H7 (cell line): Measurements from ENCODE around the gene PLXNA4. TPM values are rescaled to one million over a fixed set of nuclear protein-coding genes. Genes with fewer than 3 reads are reported as not detected.

Experiments
- DNase-seq: peaks from one replicate; pipeline ENCODE4 v3.0.0; 2012
- H3K27me3 ChIP-seq: 2 replicates; pipeline ENCODE4 v1.6.0; 2011; ENCODE audit warnings: mild to moderate bottlenecking, low read length; ENCODE audit not compliant: control insufficient read depth, insufficient read depth
- H3K36me3 ChIP-seq: replicated peaks from 2 replicates; pipeline ENCODE4 v1.5.1; 2011; ENCODE audit warnings: low read length; ENCODE audit not compliant: control insufficient read depth, insufficient read depth
- H3K4me3 ChIP-seq: 2 replicates; pipeline ENCODE4 v1.5.1; 2011; ENCODE audit warnings: low read depth, mild to moderate bottlenecking, control low read depth, low read length, moderate library complexity; ENCODE audit not compliant: insufficient read depth
- total RNA-seq: library from RNA; depleted of rRNA; stranded (reverse); fragments of >200 nt; shearing (Covaris generic); gene quantifications from 2 replicates; pipeline ENCODE4 v1.2.3, GENCODE V29; 2014

PLXNA4 gene
- total RNA-seq, 1 experiment from 2014 or later = 1.0 TPM

DNA sequence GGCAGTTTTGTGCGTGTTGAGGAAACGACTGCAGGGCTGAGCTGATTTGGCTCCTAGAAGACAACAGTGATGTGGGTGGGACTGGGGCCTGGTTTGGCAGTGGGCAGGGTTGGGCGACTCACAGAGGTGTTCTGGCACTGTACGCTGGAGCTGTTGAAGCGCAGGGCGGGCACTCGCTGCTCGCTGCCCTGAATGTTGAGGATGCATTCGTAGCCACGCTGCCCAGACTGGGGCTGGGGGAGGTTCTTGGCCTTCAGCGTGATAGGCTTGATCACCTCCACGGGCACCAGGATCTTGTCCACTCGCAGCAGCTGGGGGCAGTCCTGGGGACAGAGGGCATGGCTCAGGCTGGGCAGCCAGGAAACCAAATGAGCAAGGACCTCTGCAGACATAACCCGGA is 365.4 kb downstream of the PLXNA4 start:
- Histone ChIP-seq H3K36me3 (no peaks in the 10 kb centered on the region), H3K4me3 (no peak overlapping the region), H3K27me3 (no peaks in the 10 kb centered on the region)
- DNase-seq = no peak

DNA sequence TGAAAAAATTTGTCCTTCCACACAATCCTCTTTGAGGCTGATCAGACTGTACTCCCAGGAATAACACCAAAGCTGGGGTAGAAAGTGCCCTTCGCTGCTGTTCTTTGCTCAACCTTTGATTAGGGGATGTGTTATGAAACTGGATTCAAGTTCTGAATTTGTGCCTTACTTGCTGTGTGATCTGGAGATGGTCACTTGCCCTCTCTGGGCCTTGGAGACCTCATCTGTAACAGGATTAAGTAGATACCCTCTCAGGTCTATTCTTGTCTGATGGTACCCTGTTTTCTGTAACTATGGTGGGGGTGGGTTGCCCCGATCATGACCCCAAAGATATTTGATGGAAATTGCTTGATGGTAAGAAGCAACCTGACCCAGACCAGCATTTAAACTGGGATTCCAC is 368.5 kb downstream of the PLXNA4 start:
- no peak overlapping the region for H3K4me3 ChIP-seq
- no peaks in the 10 kb centered on the region for H3K36me3 ChIP-seq
- DNase-seq = no peak
- no peaks in the 10 kb centered on the region for H3K27me3 ChIP-seq

DNA sequence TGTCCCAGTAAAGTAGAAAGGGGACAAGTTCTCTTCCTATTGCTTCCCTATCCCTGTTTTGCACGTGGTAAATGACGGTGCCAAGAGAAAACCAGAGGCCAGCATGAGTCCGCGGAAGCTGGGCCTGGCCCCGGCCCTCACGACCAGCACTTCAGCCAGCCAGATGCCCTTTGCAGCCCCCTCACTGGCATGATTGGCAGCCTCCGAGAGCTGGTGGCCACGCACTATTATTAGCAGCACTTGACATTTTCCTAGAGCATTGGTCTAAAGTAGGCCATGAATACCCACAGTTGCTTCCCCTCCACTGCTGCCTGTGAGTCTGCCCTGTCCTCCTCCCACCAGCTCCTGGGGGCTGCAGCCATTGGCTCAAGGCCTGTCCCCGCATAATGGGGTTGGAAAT is 369.1 kb downstream of the PLXNA4 start:
- Histone ChIP-seq H3K36me3 (no peaks in the 10 kb centered on the region), H3K4me3 (no peak overlapping the region), H3K27me3 (no peaks in the 10 kb centered on the region)
- DNase-seq = no peak

DNA sequence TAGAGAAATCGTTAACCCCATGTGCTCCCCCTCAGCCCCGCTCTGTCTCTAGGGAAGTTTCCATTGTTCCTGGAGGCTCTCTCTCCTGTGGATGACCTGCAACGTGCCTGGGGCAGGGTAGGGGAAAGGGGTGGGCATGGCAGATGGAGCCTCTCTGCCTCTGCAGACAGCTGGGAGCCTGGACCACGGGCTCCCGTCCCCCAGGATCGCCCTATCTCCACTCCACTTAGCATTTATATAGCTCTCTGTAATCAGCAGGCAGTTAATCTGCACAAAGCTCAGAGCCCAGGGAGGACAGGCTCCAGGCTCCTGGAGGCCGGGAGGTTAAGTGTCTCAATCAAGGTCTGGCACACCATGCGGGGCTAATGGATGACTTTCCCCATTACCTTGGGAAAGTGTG is 369.7 kb downstream of the PLXNA4 start:
- Histone ChIP-seq H3K36me3 (no peaks in the 10 kb centered on the region), H3K27me3 (no peaks in the 10 kb centered on the region), H3K4me3 (no peak overlapping the region)
- peak; percentile 50 for DNase-seq

DNA sequence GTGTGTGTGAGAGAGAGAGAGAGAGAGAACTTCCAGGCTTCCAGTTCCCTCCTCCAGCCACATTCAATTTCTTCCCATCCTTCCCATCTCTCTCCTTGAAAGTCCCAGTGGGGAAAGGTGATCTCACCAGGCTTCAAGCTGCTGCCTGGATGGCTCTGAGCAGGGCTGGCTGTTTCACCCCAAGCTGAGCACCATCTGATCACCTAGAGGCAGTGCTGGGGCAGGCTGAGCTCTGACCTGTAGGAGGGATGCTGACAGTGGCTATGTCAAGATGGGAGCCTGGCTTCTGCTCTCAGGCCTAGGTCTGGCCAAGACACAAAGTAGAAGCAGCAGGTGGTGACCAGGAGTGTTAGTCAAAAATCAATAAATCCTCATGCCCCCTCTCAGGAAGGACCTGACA is 370.8 kb downstream of the PLXNA4 start:
- H3K27me3 ChIP-seq = no peaks in the 10 kb centered on the region
- DNase-seq = no peak
- H3K36me3 ChIP-seq = no peaks in the 10 kb centered on the region
- H3K4me3 ChIP-seq = no peak overlapping the region

DNA sequence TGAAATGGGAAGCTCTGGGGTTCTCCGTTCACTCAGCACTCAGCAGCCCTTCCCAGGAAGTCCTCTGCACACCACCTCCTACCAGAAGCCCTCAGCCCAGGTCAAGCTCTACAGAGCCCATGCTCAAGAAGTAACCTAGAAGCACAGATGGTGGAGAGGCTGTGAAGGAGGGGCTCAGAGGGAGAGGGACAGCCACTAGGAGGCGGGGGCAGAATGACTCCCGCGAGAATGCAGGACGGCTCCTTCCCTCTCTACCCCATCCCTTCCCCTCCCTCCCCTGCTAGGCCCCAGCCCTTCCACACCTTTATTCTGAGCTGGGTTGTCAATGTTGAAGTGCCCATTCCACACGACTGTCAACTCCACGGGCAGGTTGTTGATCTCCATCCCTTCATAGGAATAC is 373.2 kb downstream of the PLXNA4 start:
- DNase-seq = peak; percentile 76
- H3K36me3 ChIP-seq = no peaks in the 10 kb centered on the region
- no peak overlapping the region for H3K4me3 ChIP-seq
- no peaks in the 10 kb centered on the region for H3K27me3 ChIP-seq

DNA sequence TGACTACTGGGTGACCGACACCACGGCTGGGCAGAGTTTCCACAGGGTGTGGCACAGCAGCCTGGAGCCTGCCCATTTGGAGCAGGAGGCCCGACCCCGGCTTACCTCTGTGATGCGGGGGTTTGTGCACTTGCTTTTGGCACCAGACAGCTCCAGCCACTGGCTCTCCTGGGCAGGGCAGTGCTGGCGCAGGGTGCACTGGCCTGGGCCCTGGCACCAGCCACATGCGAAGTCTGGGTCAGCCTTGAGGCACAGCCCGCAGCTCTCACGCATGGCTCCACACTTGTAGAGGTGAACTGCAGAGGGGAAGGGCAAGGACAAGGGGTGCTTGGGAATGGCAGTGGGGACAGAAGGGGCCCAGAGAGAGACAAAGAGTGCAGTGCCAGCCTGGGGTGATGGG is 373.7 kb downstream of the PLXNA4 start:
- no peak overlapping the region for H3K4me3 ChIP-seq
- H3K36me3 ChIP-seq = no peaks in the 10 kb centered on the region
- H3K27me3 ChIP-seq = no peaks in the 10 kb centered on the region
- no peak for DNase-seq

DNA sequence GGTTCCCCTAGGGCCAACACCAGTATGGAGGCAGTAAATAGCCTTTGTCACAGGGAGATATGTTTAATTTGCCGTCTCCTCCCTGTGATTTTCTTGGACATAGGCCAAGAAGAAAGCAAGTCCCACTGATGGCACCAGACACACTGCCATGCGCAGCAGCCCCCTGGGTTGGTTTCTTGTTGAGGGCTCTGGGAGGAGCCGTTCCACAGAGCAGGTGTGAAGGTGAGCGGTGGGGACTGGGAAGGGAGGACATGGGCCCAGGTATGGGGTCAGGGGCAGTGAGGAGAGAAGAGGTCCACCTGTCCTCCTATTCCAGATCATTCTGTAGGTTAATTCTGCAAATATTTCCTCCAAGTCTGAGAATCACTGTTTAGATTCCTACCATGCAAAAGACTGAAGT is 376.1 kb downstream of the PLXNA4 start:
- DNase-seq = no peak
- Histone ChIP-seq H3K4me3 (no peak overlapping the region), H3K27me3 (no peaks in the 10 kb centered on the region), H3K36me3 (no peaks in the 10 kb centered on the region)

DNA sequence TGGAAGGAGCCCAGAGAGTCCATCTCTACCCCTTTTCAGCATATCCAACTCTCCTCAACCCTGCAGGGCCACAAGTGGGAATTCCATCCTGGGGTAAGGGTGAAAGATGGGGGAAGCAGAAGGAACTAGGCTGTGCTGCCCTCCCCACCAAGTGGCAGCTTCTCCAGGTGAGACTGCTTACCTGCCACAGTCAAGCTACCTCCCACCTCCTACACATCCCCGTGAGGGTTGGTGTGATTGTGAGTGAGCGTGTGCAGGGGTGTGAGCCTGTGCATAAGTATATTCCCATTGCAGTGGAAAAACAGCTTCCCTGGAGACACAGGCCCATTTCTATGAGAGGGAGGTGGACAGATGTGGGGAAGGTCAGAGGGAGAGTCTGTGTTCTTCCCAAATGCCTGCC is 376.6 kb downstream of the PLXNA4 start:
- H3K27me3 ChIP-seq = no peaks in the 10 kb centered on the region
- H3K4me3 ChIP-seq = no peak overlapping the region
- DNase-seq = no peak
- H3K36me3 ChIP-seq = no peaks in the 10 kb centered on the region

DNA sequence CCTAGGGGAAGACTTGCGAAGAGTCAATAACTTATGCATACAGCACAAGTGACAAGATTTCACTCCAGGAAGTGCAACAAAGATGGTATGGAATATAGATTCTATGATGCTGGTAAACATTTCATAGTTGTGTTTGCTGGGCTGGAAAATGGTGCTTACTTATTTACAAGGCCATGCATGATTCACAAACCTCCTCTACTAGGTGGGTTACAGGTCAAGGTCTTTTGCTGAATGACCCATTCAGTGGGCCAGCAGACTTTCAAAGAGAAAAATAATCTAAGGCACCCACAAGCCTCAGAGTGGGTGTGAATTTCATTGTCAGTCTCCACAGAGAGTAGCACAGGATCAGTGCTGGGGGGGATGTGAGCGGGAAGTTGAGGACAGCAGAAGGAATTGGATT is 378.5 kb downstream of the PLXNA4 start:
- Histone ChIP-seq H3K27me3 (no peaks in the 10 kb centered on the region), H3K36me3 (no peaks in the 10 kb centered on the region), H3K4me3 (no peak overlapping the region)
- DNase-seq = no peak

DNA sequence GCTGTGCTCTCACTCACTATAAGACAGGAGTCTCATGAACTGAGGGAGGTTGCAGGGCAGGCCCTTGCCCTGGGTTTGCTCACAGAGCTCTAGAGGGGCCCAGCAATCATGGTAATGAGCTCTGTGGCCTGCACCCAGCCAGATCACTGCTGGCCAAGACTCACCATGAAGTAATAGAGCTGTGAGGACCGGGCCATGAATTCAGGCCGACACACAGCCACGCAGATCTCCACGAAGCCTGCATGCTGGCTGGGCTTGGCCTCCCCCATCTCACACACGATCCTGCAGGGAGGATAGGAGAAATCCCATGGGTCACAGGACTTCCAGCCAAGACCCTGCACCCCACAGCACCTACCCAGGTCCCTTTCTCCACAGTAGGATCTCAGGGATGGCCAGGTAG is 382.4 kb downstream of the PLXNA4 start:
- no peaks in the 10 kb centered on the region for H3K36me3 ChIP-seq
- H3K27me3 ChIP-seq = peaks cover 4% of the 10 kb centered on the region
- no peak overlapping the region for H3K4me3 ChIP-seq
- no peak for DNase-seq

DNA sequence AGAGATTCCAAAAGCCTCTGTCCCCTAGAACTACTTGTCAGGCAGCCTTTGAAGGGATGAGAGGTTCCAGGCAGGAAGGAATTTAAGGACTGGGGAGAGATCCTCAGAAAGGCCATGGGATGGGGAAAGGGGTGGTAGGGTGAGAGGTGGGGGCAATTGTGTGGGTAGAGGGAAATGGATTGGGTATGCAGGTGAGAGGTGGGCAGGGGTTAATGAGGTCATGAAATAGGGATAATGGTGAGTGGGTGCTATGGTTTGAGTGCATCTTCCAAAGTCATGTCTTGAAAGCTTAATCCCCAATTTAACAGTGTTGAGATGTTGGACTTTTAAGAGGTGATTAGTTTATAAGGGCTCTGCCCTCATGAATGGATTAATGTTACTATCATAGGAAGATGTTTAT is 383.5 kb downstream of the PLXNA4 start:
- DNase-seq = no peak
- Histone ChIP-seq H3K4me3 (no peak overlapping the region), H3K36me3 (no peaks in the 10 kb centered on the region), H3K27me3 (peaks cover 4% of the 10 kb centered on the region)

DNA sequence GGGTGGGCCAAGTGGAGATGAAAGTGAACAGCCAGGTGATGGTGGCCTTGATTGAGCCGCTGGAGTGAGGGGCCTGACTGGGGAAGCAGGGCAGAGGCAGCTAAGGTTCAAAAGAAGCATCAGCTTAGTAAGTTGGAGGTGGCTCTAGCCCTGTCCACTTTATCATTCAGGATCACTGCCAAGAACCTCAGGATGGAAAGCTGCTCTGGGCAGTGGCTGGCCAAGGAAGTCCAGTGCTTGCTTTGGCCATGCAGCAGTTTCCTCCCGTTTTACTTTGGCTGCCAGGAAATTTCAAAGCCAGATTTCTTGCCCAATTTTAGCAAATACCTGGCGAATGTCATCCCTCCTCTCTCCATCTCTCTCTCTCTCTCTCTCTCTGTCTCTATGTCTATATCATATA is 384.9 kb downstream of the PLXNA4 start:
- no peaks in the 10 kb centered on the region for H3K36me3 ChIP-seq
- no peak overlapping the region for H3K4me3 ChIP-seq
- no peak for DNase-seq
- H3K27me3 ChIP-seq = peaks cover 4% of the 10 kb centered on the region

DNA sequence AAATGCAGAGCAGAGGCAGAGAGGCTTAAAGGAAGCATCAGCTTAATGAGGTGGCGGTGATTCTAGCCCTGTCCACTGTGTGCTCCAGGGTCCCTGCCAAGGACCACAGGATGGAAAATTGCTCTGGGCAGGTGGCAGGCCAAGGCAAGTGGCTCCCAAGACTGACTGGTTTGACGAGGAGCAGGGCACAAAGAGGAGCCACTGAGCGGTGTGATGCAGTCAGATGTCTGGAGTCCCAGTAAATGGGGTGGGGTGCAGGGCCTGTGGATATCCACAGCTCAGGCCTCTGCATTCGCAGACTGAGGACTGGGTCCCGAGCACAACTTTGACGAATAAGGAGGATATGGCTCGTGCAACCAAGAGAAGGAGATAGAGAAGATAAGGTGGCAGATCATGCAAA is 385.6 kb downstream of the PLXNA4 start:
- Histone ChIP-seq H3K36me3 (no peaks in the 10 kb centered on the region), H3K27me3 (peaks cover 4% of the 10 kb centered on the region), H3K4me3 (no peak overlapping the region)
- DNase-seq = no peak

DNA sequence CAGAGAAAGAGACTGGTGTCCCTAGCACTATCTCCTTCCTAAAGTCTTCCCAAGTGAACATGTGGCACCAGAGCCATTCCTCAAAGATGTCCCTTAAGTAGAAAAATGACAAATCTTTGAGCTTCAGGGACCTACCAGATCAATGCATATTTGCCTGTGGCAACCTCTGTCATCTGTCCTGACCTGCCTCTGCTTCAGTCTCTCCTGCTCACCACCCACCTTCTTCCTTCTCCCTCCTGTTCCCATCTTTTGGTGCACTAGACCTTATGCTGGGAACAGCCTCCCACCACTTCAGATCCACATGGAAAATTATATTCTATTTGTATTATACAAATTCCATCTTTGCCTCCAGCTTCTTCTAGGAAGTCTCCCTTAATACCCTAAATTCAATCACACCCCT is 386.4 kb downstream of the PLXNA4 start:
- no peak for DNase-seq
- no peak overlapping the region for H3K4me3 ChIP-seq

More for the DNA sequence above, 386.4 kb downstream of the PLXNA4 start:
- H3K36me3 ChIP-seq = no peaks in the 10 kb centered on the region
- peaks cover 4% of the 10 kb centered on the region for H3K27me3 ChIP-seq
